B cell (primary cell): ENCODE measurements around the gene CACNA1H. TPM values are rescaled to one million over a fixed set of nuclear protein-coding genes. Genes with fewer than 3 reads are reported as not detected.
"Not testable (repeated sequence)": the region's sequence is repeated elsewhere in the genome, so short reads cannot be mapped to it uniquely, and the experiment has no call there.

Experiments
- ATAC-seq: fragments of 200-7000 bp; cut with Tn5 transposase; one replicate; pipeline ENCODE4 v1.10.0; 2021; ENCODE audit warnings: low read depth, mild to moderate bottlenecking, moderate number of reproducible peaks, moderate library complexity
- CTCF ChIA-PET: fragments of 350-600 bp; sonication (Branson Sonifier 250); formaldehyde crosslinking; loops from one replicate; lab custom pipeline; 2021; ENCODE audit warnings: antibody characterized with exemption, inconsistent platforms; lab: Charles Lee
- POLR2A ChIA-PET: fragments of 350-600 bp; sonication (Branson Sonifier 250); formaldehyde crosslinking; loops from one replicate; lab custom pipeline; 2021; ENCODE audit warnings: antibody characterized with exemption; lab: Charles Lee
- DNase-seq: peaks from one replicate; pipeline ENCODE4 v3.0.0; 2013
- H2AFZ ChIP-seq: 2 replicates; pipeline ENCODE4 v1.6.1; 2012; ENCODE audit warnings: mild to moderate bottlenecking, low read depth, low read length; ENCODE audit not compliant: insufficient read depth, poor library complexity, severe bottlenecking
- H3K27ac ChIP-seq, 2 donors: 1 replicate in 1 of 2; 2 replicates in 1 of 2; pipeline ENCODE4 v1.5.1; 2012 to 2013; ENCODE audit warnings: low read length in 2 of 2, mild to moderate bottlenecking in 2 of 2, moderate library complexity in 1 of 2
- H3K27me3 ChIP-seq, 4 experiments: fragments of 200-600 bp in 1 of 4; sonication (generic) in 1 of 4; replicated peaks in 1 of 4; 1 replicate in 2 of 4; 2 replicates in 2 of 4; pipeline versions ENCODE4 v1.6.1 to v1.7.0; 2013 to 2016; ENCODE audit warnings: low read length in 3 of 4, mild to moderate bottlenecking in 2 of 4, mixed read lengths in 1 of 4, moderate library complexity in 1 of 4; ENCODE audit not compliant: insufficient read depth in 4 of 4, control insufficient read depth in 3 of 4; ENCODE audit errors: control extremely low read depth in 1 of 4
- H3K36me3 ChIP-seq, 2 experiments: replicated peaks in 1 of 2; 1 replicate in 1 of 2; 2 replicates in 1 of 2; pipeline versions ENCODE4 v1.6.1 to v1.7.1; 2013; ENCODE audit warnings: low read length in 1 of 2; ENCODE audit not compliant: insufficient read depth in 2 of 2, control insufficient read depth in 1 of 2; ENCODE audit errors: control extremely low read depth in 1 of 2, extremely low read depth in 1 of 2
- H3K4me1 ChIP-seq, 2 donors: fragments of 200-600 bp in 1 of 2; sonication (generic) in 1 of 2; 1 replicate in 1 of 2; 2 replicates in 1 of 2; pipeline versions ENCODE4 v1.5.1 to v1.6.1; 2013 to 2017; ENCODE audit warnings: low read length in 2 of 2; ENCODE audit not compliant: control insufficient read depth in 2 of 2, insufficient read depth in 2 of 2
- H3K4me2 ChIP-seq: replicated peaks from 2 replicates; pipeline ENCODE3; 2012; ENCODE audit warnings: mild to moderate bottlenecking, low read depth, low read length; ENCODE audit not compliant: poor library complexity, severe bottlenecking
- H3K4me3 ChIP-seq, 5 experiments: fragments of 200-600 bp in 1 of 5; sonication (generic) in 1 of 5; 1 replicate in 3 of 5; 2 replicates in 2 of 5; pipeline versions ENCODE4 v1.5.1 to v1.7.0; 2011 to 2016; ENCODE audit warnings: low read length in 4 of 5, mild to moderate bottlenecking in 4 of 5, low read depth in 2 of 5, control low read depth in 1 of 5, moderate library complexity in 1 of 5; ENCODE audit not compliant: insufficient read depth in 1 of 5; ENCODE audit errors: control extremely low read depth in 1 of 5, extremely low read depth in 1 of 5
- H3K79me2 ChIP-seq: fragments of 200-600 bp; sonication (generic); one replicate; pipeline ENCODE4 v1.6.0; 2016; ENCODE audit warnings: low read length; ENCODE audit not compliant: control insufficient read depth, insufficient read depth
- H3K9ac ChIP-seq: fragments of 200-600 bp; sonication (generic); 2 replicates; pipeline ENCODE4 v1.6.1; 2017; ENCODE audit warnings: mild to moderate bottlenecking, low read length, moderate library complexity
- H3K9me3 ChIP-seq, 3 donors: one replicate each; pipeline versions ENCODE4 v1.6.1 to v1.7.1; 2013; ENCODE audit warnings: low read length in 2 of 3; ENCODE audit not compliant: control insufficient read depth in 2 of 3, insufficient read depth in 1 of 3; ENCODE audit errors: control extremely low read depth in 1 of 3
- H4K20me1 ChIP-seq: 2 replicates; pipeline ENCODE4 v1.6.0; 2012; ENCODE audit warnings: mild to moderate bottlenecking, low read length; ENCODE audit not compliant: insufficient read depth, control insufficient read depth, poor library complexity, severe bottlenecking
- H3K27ac Mint-ChIP-seq: one replicate; pipeline ENCODE4 v1.8.0; 2021; ENCODE audit warnings: mixed read lengths
- H3K27me3 Mint-ChIP-seq: one replicate; pipeline ENCODE4 v1.8.0; 2021; ENCODE audit warnings: mixed read lengths
- H3K4me1 Mint-ChIP-seq: one replicate; pipeline ENCODE4 v1.8.0; 2021; ENCODE audit warnings: mixed read lengths
- H3K4me3 Mint-ChIP-seq: one replicate; pipeline ENCODE4 v1.8.0; 2021; ENCODE audit warnings: mixed read lengths
- H3K9me3 Mint-ChIP-seq: one replicate; pipeline ENCODE4 v1.8.0; 2022; ENCODE audit warnings: mixed read lengths; ENCODE audit not compliant: insufficient read depth
- CTCF ChIP-seq: fragments of 200-600 bp; IDR thresholded peaks from one replicate; pipeline ENCODE4 v1.8.0; 2022; ENCODE audit warnings: antibody characterized with exemption, mild to moderate bottlenecking
- EZH2 ChIP-seq: IDR thresholded peaks from 2 replicates; pipeline ENCODE4 v1.6.1; 2012; ENCODE audit warnings: borderline replicate concordance, low read depth, mild to moderate bottlenecking, moderate library complexity, low read length; ENCODE audit not compliant: insufficient read depth, poor library complexity, severe bottlenecking
- WGBS: methylation state at CpG from one replicate; pipeline ENCODE4 v1.1.5; 2013; ENCODE audit warnings: missing lambda C conversion rate; ENCODE audit not compliant: insufficient coverage; 5-methylcytosine and 5-hydroxymethylcytosine counted together
- intact Hi-C: fragments of 100-400 bp; cut with micrococcal nuclease; formaldehyde crosslinking; loops from one replicate; pipeline ENCODE4 v1.10.0; 2022
- polyA plus RNA-seq: library from polyadenylated mRNA; depleted of rRNA; stranded (reverse); fragments of >200 nt; gene quantifications from 2 replicates; pipeline ENCODE4 v1.2.3, GENCODE V29; 2012
- total RNA-seq, 2 donors: library from RNA; stranded (reverse); fragments of 120-200 nt in 1 of 2; gene quantifications; 1 replicate in 1 of 2; 2 replicates in 1 of 2; pipeline versions ENCODE4 v1.2.3 to v1.2.4, GENCODE V29; 2013 to 2022

CACNA1H gene
- total and polyA plus RNA-seq, 2 donors (not counting 1 experiment from before 2014, with no cell fraction given) = 0.05 to 0.10 TPM

DNA sequence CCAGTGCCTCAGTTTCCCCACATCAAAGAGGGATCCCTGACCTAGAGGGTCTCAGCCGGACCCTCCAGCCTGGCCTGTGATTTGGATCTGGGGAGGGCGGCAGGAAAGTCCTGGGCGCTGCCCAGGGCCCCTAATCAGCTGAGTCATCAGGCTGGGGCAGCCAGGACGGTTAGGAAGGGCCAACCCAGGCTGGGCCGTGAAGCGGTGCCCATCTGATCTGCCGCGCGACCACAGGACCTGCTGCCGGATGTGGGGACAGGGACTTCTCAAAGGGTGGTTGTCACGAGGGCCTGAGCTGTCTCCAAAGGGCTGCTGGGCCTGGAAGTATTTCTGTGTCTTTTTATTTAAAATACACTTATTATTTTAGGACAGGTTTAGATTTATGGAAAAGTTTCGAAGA is 92.0 kb downstream of the CACNA1H start:
- peaks cover 3% of the 10 kb centered on the region for H3K27me3 Mint-ChIP-seq
- TF ChIP-seq EZH2 = no peak
- TF ChIP-seq CTCF = no peak
- H3K4me3 ChIP-seq = no peak overlapping the region
- H3K27ac Mint-ChIP-seq = no peak overlapping the region
- H3K27ac ChIP-seq = no peak overlapping the region
- H3K4me1 Mint-ChIP-seq = no peaks in the 10 kb centered on the region
- no peaks in the 10 kb centered on the region for H3K9me3 ChIP-seq
- DNase-seq (no peak), ATAC-seq (no peak)
- H3K9me3 Mint-ChIP-seq = no peaks in the 10 kb centered on the region
- POLR2A ChIA-PET = no interaction called here
- CTCF ChIA-PET = no interaction called here
- H4K20me1 ChIP-seq = no peaks in the 10 kb centered on the region
- intact Hi-C loops = no loop called here
- H3K9ac ChIP-seq = no peak overlapping the region
- no peak overlapping the region for H3K4me3 Mint-ChIP-seq
- no peaks in the 10 kb centered on the region for H3K4me1 ChIP-seq
- H3K79me2 ChIP-seq = no peaks in the 10 kb centered on the region
- WGBS = 48% methylated on average over 9 of the region's 12 CpGs
- H3K36me3 ChIP-seq = no peaks in the 10 kb centered on the region
- no peak overlapping the region for H2AFZ ChIP-seq
- no peak overlapping the region for H3K4me2 ChIP-seq
- peaks cover 0 to 5% (median under 1%) of the 10 kb centered on the region in 4 experiments for H3K27me3 ChIP-seq

- no peaks in the 10 kb centered on the region for H4K20me1 ChIP-seq
- H3K4me2 ChIP-seq = no peak overlapping the region
- TF ChIP-seq EZH2 (no peak), CTCF (no peak)
- H3K4me3 Mint-ChIP-seq = no peak overlapping the region
- ChIA-PET POLR2A (no interaction called here), CTCF (no interaction called here)
- ATAC-seq = no peak
- no peaks in the 10 kb centered on the region for H3K36me3 ChIP-seq
- no peaks in the 10 kb centered on the region for H3K4me1 ChIP-seq
- H2AFZ ChIP-seq = no peak overlapping the region
- H3K4me1 Mint-ChIP-seq = no peaks in the 10 kb centered on the region
- H3K79me2 ChIP-seq = no peaks in the 10 kb centered on the region
- intact Hi-C loops = no loop called here
- H3K9me3 ChIP-seq = no peaks in the 10 kb centered on the region
- no peak overlapping the region for H3K9ac ChIP-seq
- H3K9me3 Mint-ChIP-seq = no peaks in the 10 kb centered on the region
- H3K27me3 ChIP-seq = peaks cover 0 to 5% (median under 1%) of the 10 kb centered on the region in 4 experiments
- no peak overlapping the region for H3K4me3 ChIP-seq
- WGBS = 20% methylated on average over 21 of the region's 22 CpGs
- H3K27ac ChIP-seq = no peak overlapping the region
- DNase-seq = no peak
- H3K27ac Mint-ChIP-seq = no peak overlapping the region
- peaks cover 3% of the 10 kb centered on the region for H3K27me3 Mint-ChIP-seq
Measured at GRCh38 chr16:1245452-1246020, 92.6 kb downstream of the CACNA1H start.

- H3K4me3 ChIP-seq, H3K27ac ChIP-seq, POLR2A ChIA-PET, H3K4me2 ChIP-seq, H3K9me3 ChIP-seq, H3K9me3 Mint-ChIP-seq, ATAC-seq, H3K4me1 Mint-ChIP-seq, H3K9ac ChIP-seq, H3K36me3 ChIP-seq, H3K27me3 ChIP-seq, H3K27ac Mint-ChIP-seq, CTCF ChIA-PET, H3K4me1 ChIP-seq, intact Hi-C loops, H3K27me3 Mint-ChIP-seq, DNase-seq, H4K20me1 ChIP-seq, H3K4me3 Mint-ChIP-seq, H3K79me2 ChIP-seq, H2AFZ ChIP-seq: not testable (repeated sequence)
- WGBS = 96% methylated on average over 11 of the region's 14 CpGs
Measured at GRCh38 chr16:1247903-1248537, 95.1 kb downstream of the CACNA1H start.
